Measurements from ENCODE around the gene COL5A3. TPM values are rescaled to one million over a fixed set of nuclear protein-coding genes. Genes with fewer than 3 reads are reported as not detected.
A peak's percentile ranks its signal among the peaks of the same experiment; 100 is the strongest.
"Not testable (repeated sequence)": the region's sequence is repeated elsewhere in the genome, so short reads cannot be mapped to it uniquely, and the experiment has no call there.

COL5A3 gene
- total RNA-seq, 2 experiments from 2014 or later = 0.77 to 1.1 TPM

DNA sequence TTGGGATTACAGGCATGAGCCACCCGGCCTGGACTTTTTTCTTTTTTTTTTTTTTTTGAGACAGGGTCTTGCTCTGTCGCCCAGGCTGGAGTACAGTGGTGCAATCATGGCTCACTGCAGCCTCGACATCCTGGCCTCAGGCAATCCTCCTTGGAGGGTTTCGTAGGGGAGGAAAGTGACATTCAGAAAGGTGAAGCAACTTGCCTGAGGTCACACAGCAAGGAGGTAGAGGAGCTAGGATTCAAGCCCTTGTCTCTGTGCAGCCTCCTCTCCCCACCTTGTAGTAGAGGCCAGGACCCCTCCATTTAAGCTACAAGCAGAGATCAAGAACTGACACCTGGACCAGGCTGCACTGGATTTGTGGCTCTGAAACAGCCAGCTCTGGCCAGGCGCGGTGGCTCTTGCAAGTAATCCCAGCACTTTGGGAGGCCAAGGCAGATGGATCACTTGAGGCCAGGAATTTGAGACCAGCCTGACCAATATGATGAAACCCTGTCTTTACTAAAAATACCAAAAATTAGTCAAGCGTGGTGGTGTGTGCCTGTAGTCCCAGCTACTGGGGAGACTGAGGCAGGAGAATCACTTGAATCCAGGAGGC is 63.7 kb downstream of the COL5A3 start:
- intact Hi-C loops (cut with DNase I, micrococcal nuclease); H3K4me3 Mint-ChIP-seq; DNase-seq; POLR2A ChIA-PET; ATAC-seq; H3K9me3 Mint-ChIP-seq (ENCODE audit: low read depth); H3K27ac Mint-ChIP-seq; H3K4me1 Mint-ChIP-seq; H3K36me3 Mint-ChIP-seq (ENCODE audit: low read depth): not testable (repeated sequence)
- peaks cover 17% of the 10 kb centered on the region for H3K27me3 Mint-ChIP-seq
- CTCF ChIA-PET = interaction anchor here (0.6 to 1.4 kb wide), 3 partner anchors 16 to 996 kb away, joined by 3 to 4 read pairs (median 3); no protein-coding TSS in a partner anchor

DNA sequence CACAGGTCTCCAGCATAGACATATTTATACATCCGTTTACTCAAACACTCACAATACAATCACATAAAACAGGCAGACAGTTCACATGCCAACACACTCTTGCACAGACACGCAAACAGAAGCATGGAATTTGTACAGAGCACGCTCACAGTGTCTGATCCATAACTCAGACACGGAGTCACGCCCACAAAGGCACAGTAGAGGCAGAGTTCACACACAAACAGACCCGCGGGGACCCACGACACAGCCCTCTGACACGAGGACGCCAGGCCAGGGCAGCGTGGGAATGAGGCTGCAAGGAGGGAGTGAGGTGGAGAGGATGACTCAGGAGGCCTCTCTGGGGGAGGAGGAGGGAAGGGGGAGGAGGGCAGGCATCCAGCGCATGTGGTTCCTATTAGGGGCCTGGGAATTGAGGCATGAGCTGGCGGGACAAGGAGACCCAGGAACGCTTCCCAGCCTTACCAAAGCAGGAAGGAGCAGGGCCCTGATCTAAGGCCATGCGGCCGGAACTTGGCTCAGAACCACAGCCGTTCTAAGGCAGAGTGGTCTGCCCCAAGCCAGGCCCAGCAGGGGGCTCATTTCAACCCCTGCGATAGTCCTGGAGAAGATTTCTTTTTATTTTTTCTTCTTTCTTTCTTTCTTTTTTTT is 64.9 kb downstream of the COL5A3 start:
- peaks cover 8% of the 10 kb centered on the region for H3K9me3 Mint-ChIP-seq (ENCODE audit: low read depth)
- ChIA-PET POLR2A (no interaction called here), CTCF (interaction anchor here (0.5 to 0.6 kb wide), 2 partner anchors 959 to 997 kb away, joined by 3 to 4 read pairs; no protein-coding TSS in a partner anchor)
- no peaks in the 10 kb centered on the region for H3K4me1 Mint-ChIP-seq
- H3K36me3 Mint-ChIP-seq (ENCODE audit: low read depth) = no peaks in the 10 kb centered on the region
- H3K4me3 Mint-ChIP-seq = no peak overlapping the region
- H3K27me3 Mint-ChIP-seq = peaks cover 22% of the 10 kb centered on the region
- no peak overlapping the region for H3K27ac Mint-ChIP-seq
- intact Hi-C loops (cut with DNase I, micrococcal nuclease) = no loop called here
- ATAC-seq = no peak
- no peak for DNase-seq

- CTCF ChIA-PET = interaction anchor here (0.6 to 1.3 kb wide), 5 partner anchors 10 to 164 kb away, joined by 3 to 5 read pairs (median 4); no protein-coding TSS in a partner anchor
- intact Hi-C loops (cut with DNase I, micrococcal nuclease) = no loop called here
- ATAC-seq = no peak
- POLR2A ChIA-PET = no interaction called here
- Mint-ChIP-seq H3K4me3 (no peak overlapping the region), H3K27me3 (peaks cover 23% of the 10 kb centered on the region), H3K36me3 (ENCODE audit: low read depth) (no peaks in the 10 kb centered on the region), H3K27ac (no peak overlapping the region), H3K4me1 (no peaks in the 10 kb centered on the region), H3K9me3 (ENCODE audit: low read depth) (peaks cover 8% of the 10 kb centered on the region)
- DNase-seq = no peak
These were observed 66.6 kb downstream of the COL5A3 start for GRCh38 chr19:9943744-9944143.

DNA sequence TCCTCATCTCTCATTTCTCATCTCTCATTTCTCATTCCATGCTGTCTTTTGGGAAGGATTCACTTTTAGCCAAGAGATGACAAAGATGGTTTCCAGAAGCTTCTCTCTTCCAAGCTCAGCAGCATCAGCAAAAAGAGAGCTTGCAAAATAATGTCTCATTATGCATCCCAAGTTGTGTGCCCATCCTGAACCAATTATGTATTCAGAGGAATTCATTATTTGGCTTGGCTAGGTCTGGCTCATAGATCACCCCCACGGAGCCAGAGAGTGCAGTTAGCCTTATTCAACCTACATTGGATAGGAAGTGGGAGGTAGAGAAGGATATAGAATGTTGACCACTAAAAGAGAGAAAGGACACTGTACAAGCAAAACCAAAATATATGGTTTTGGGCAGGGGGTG is 68.6 kb downstream of the COL5A3 start:
- intact Hi-C loops (cut with DNase I, micrococcal nuclease) = no loop called here
- Mint-ChIP-seq H3K4me1 (peaks cover 5% of the 10 kb centered on the region), H3K27ac (no peak overlapping the region), H3K36me3 (ENCODE audit: low read depth) (no peaks in the 10 kb centered on the region), H3K9me3 (ENCODE audit: low read depth) (peaks cover 8% of the 10 kb centered on the region), H3K4me3 (no peak overlapping the region), H3K27me3 (peaks cover 29% of the 10 kb centered on the region)
- DNase-seq = no peak
- POLR2A ChIA-PET = no interaction called here
- ATAC-seq = no peak
- CTCF ChIA-PET = interaction anchor here (0.6 to 1.3 kb wide), 3 partner anchors 9 to 264 kb away, joined by 3 read pairs; no protein-coding TSS in a partner anchor

GRCh38 chr19:9941231-9941630 is 69.1 kb downstream of the COL5A3 start:
- H3K36me3 Mint-ChIP-seq (ENCODE audit: low read depth) = no peaks in the 10 kb centered on the region

DNA sequence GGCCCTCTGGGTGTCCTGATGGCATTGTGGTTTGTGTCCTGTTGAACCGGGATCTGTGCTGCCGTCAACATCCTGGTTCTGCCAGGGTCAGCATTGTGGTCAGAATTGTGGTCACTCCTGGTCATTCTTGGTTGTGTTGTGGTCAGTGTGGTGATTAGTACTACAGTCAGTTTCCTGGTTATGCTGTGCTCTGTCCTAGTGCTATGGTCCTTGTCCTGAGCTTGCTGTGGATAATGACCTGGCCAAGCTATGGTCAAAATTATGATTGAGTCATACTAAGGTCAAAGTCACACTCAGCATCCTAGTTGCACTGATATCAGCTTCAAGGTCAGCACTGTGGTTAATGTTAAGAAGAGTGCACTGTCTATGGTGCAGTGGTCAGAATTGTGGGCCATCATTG is 69.5 kb downstream of the COL5A3 start:
- H3K4me3 Mint-ChIP-seq = no peak overlapping the region
- POLR2A ChIA-PET = no interaction called here

More at GRCh38 chr19:9941231-9941630, 69.1 kb downstream of the COL5A3 start:
- peaks cover 6% of the 10 kb centered on the region for H3K4me1 Mint-ChIP-seq
- CTCF ChIA-PET = interaction anchor here (0.5 to 1.3 kb wide), 3 partner anchors 9 to 705 kb away, joined by 3 read pairs; no protein-coding TSS in a partner anchor
- no peak for ATAC-seq
- no peak overlapping the region for H3K4me3 Mint-ChIP-seq
- H3K9me3 Mint-ChIP-seq (ENCODE audit: low read depth) = peaks cover 8% of the 10 kb centered on the region
- DNase-seq = no peak
- H3K27ac Mint-ChIP-seq = no peak overlapping the region
- intact Hi-C loops (cut with DNase I, micrococcal nuclease) = no loop called here
- peaks cover 31% of the 10 kb centered on the region for H3K27me3 Mint-ChIP-seq
- POLR2A ChIA-PET = no interaction called here

DNA sequence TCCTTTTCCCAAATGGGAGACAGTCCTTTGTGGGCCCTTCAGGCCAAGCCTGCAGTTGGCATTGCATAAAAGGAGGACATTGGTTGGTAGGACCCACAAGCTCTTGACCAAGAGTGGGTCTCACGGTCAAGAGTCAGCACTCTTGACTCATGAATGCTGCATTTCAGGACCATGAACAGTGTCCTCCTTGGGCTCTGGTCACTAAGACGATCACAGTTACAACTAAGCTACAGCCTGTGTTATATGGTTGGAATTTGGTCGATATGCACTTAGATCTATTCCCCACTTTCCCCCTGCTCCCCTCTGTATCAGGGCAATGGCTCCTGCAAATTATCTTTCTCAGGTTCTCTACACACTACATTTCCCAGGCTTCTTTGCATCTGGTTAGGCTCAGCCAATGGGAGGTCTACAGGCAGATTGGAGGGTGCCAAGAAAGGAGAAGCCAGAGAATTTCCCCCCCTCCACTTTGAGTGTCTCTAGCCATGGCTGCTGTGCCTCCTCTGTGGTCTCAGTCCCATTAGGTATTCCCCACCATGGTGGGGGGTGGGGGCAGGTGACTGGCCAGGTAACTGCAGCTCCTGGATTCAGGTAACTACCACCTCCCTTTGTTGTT is 70.9 kb downstream of the COL5A3 start:
- ATAC-seq (no peak), DNase-seq (no peak)
- Mint-ChIP-seq H3K4me3 (no peak overlapping the region), H3K36me3 (ENCODE audit: low read depth) (no peaks in the 10 kb centered on the region), H3K27ac (no peak overlapping the region), H3K9me3 (ENCODE audit: low read depth) (peaks cover 8% of the 10 kb centered on the region), H3K27me3 (peaks cover 42% of the 10 kb centered on the region), H3K4me1 (peaks cover 20% of the 10 kb centered on the region)
- CTCF ChIA-PET = interaction anchor here (1.0 kb wide), 1 partner anchor 88 kb away, joined by 5 read pairs; no protein-coding TSS in a partner anchor
- intact Hi-C loops (cut with DNase I, micrococcal nuclease) = loop anchor here in 1 of 2 experiments (10.0 kb wide), 1 partner anchor 445 kb away; the partner anchor contains the start of gene TYK2
- POLR2A ChIA-PET = no interaction called here

More for the DNA sequence above, 69.5 kb downstream of the COL5A3 start:
- no peak for DNase-seq
- H3K9me3 Mint-ChIP-seq (ENCODE audit: low read depth) = peaks cover 8% of the 10 kb centered on the region
- H3K4me1 Mint-ChIP-seq = peaks cover 7% of the 10 kb centered on the region
- intact Hi-C loops (cut with DNase I, micrococcal nuclease) = no loop called here
- CTCF ChIA-PET = interaction anchor here (0.5 to 0.9 kb wide), 2 partner anchors 23 to 705 kb away, joined by 3 read pairs; no protein-coding TSS in a partner anchor
- peaks cover 31% of the 10 kb centered on the region for H3K27me3 Mint-ChIP-seq
- ATAC-seq = no peak
- H3K36me3 Mint-ChIP-seq (ENCODE audit: low read depth) = no peaks in the 10 kb centered on the region
- no peak overlapping the region for H3K27ac Mint-ChIP-seq

GRCh38 chr19:9937001-9937411 is 73.3 kb downstream of the COL5A3 start:
- peaks cover 44% of the 10 kb centered on the region for H3K27me3 Mint-ChIP-seq
- no peak overlapping the region for H3K27ac Mint-ChIP-seq
- H3K36me3 Mint-ChIP-seq (ENCODE audit: low read depth) = no peaks in the 10 kb centered on the region
- POLR2A ChIA-PET = no interaction called here
- CTCF ChIA-PET = no interaction called here
- intact Hi-C loops (cut with DNase I, micrococcal nuclease) = loop anchor here in 1 of 2 experiments (10.0 kb wide), 1 partner anchor 448 kb away; the partner anchor contains the start of gene TYK2
- no peak for ATAC-seq
- peaks cover 3% of the 10 kb centered on the region for H3K9me3 Mint-ChIP-seq (ENCODE audit: low read depth)
- H3K4me3 Mint-ChIP-seq = peak overlapping the region; percentile 57
- no peak for DNase-seq
- peaks cover 20% of the 10 kb centered on the region for H3K4me1 Mint-ChIP-seq

DNA sequence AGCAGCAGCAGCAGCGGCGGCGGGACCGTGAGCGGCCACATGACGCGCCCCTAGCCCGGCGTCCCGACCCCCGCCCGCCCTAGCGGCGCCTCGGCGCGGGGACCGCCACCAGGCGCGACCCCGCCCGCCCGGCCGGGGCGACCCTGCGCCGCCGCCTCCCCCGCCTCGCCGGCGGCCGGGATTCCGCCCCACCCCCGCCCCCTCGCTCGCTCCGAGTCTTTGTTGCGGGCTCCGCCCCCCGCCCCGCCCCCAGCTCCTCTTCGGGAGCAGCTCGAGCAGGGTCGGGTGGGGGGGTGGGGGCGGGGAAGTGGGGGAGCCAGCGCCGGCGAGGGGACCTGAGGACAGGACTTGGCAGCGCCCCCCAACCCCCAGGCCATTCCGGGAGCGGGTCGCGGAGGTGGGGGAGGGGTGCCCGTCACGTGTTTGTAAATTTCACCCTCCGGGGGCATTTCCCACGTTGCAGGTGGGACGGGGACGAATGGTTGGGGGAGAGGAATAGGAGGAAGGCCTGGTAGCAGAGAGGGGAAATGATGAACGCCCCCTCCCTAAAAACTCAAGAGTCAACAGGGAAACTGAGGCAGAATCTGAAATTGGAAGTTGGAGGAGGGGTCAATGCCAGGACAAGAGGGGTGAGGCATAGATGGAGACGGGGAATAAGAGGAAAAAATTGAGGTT is 73.8 kb downstream of the COL5A3 start, which contains the start of gene OLFM2:
TSS of gene OLFM2 (minus strand) at position 190 of the 675 bp plus-strand sequence. CDS start at position 41, 149 bp downstream.
- Mint-ChIP-seq H3K4me3 (peak within 1 kb of the TSS; percentile 57), H3K27me3 (peaks cover 45% of the 10 kb centered on the region), H3K27ac (peak within 1 kb of the TSS; percentile 9), H3K4me1 (peaks cover 20% of the 10 kb centered on the region), H3K36me3 (ENCODE audit: low read depth) (no peaks in the 10 kb centered on the region), H3K9me3 (ENCODE audit: low read depth) (no peaks in the 10 kb centered on the region)
- CTCF ChIA-PET = no interaction called here
- intact Hi-C loops (cut with DNase I, micrococcal nuclease) = loop anchor here in 1 of 2 experiments (10.0 kb wide), 1 partner anchor 448 kb away; the partner anchor contains the start of gene TYK2
- POLR2A ChIA-PET = no interaction called here
- no peak for ATAC-seq
- DNase-seq = peak; percentile 49

- H3K36me3 Mint-ChIP-seq (ENCODE audit: low read depth) = no peaks in the 10 kb centered on the region
- H3K27ac Mint-ChIP-seq = peak overlapping the region; percentile 9
- peaks cover 45% of the 10 kb centered on the region for H3K27me3 Mint-ChIP-seq
- intact Hi-C loops (cut with DNase I, micrococcal nuclease) = loop anchor here (2.0 to 10.0 kb wide), 3 partner anchors 169 to 449 kb away; partner anchors contain the start of gene TYK2 (in 1 of the 2)
- POLR2A ChIA-PET = no interaction called here
- ATAC-seq (peak; percentile 10), DNase-seq (no peak)
- CTCF ChIA-PET = no interaction called here
- H3K9me3 Mint-ChIP-seq (ENCODE audit: low read depth) = no peaks in the 10 kb centered on the region
- H3K4me3 Mint-ChIP-seq = peak overlapping the region; percentile 51
- H3K4me1 Mint-ChIP-seq = peaks cover 23% of the 10 kb centered on the region
These were observed 74.6 kb downstream of the COL5A3 start for GRCh38 chr19:9935506-9936325.

Data from activated CD4-positive, alpha-beta T cell treated with anti-CD3 and anti-CD28 coated beads for 36 hours (primary cell).